ENCODE data around the gene FBXO31. TPM values are rescaled to one million over a fixed set of nuclear protein-coding genes. Genes with fewer than 3 reads are reported as not detected.

FBXO31 gene
- total and polyA plus RNA-seq, 2 donors (not counting 3 experiments of a cell fraction or from before 2014, with no cell fraction given) = 17.1 to 31.8 TPM

GRCh38 chr16:87333581-87334331, 49.8 kb downstream of the FBXO31 start:
- no peak for TF ChIP-seq MYC (IDR thresholded peaks at IDR 0.05; ENCODE audit: low read depth, low read length)
- no peak for TF ChIP-seq JUN (IDR thresholded peaks at IDR 0.05; ENCODE audit: borderline replicate concordance, insufficient read depth, insufficient read length, low read depth)

GRCh38 chr16:87333101-87333500, 50.5 kb downstream of the FBXO31 start:
- FAIRE-seq (no peak), DNase-seq (ENCODE audit: low read depth, low spot score) (no peak)
- POLR2A ChIA-PET = no interaction called here
- no peak for TF ChIP-seq MYC (IDR thresholded peaks at IDR 0.05; ENCODE audit: low read depth, low read length)
- TF ChIP-seq POLR2A (IDR thresholded peaks at IDR 0.05; ENCODE audit: low read depth, low read length) = no peak
- no peak for TF ChIP-seq JUN (IDR thresholded peaks at IDR 0.05; ENCODE audit: borderline replicate concordance, insufficient read depth, insufficient read length, low read depth)
- TF ChIP-seq CTCF (IDR thresholded peaks at IDR 0.05; ENCODE audit: extremely low read depth in 1 of 2, insufficient read depth in 1 of 2, low read depth in 1 of 2, low read length in 2 of 2) = no peak
- no peak for TF ChIP-seq FOS (IDR thresholded peaks at IDR 0.05; ENCODE audit: borderline replicate concordance, insufficient read depth, low read length)
- no peak for TF ChIP-seq EZH2 (IDR thresholded peaks at IDR 0.05; ENCODE audit: borderline replicate concordance, low read depth, low read length, severe bottlenecking)
- TF ChIP-seq GATA2 (IDR thresholded peaks at IDR 0.05; ENCODE audit: insufficient read depth, insufficient read length, low read depth, low read length) = no peak
- TF ChIP-seq MAX (IDR thresholded peaks at IDR 0.05; ENCODE audit: insufficient read depth, insufficient read length) = no peak
- Histone ChIP-seq H3K79me2 (ENCODE audit: control insufficient read depth, insufficient read depth, low read length) (no peaks in the 10 kb centered on the region), H4K20me1 (replicated peaks; ENCODE audit: control insufficient read depth, extremely low read depth, insufficient read depth, low read length) (no peaks in the 10 kb centered on the region), H3K9me1 (replicated peaks; ENCODE audit: control insufficient read depth, extremely low read depth, insufficient read depth, low read length) (no peaks in the 10 kb centered on the region), H3K4me3 (replicated peaks in 1 of 3; ENCODE audit: insufficient read depth in 1 of 3, low read depth in 1 of 3, low read length in 3 of 3) (no peak overlapping the region), H3K27ac (ENCODE audit: insufficient read depth, low read depth, low read length) (no peak overlapping the region), H3K36me3 (ENCODE audit: control insufficient read depth in 2 of 2, extremely low read depth in 1 of 2, insufficient read depth in 2 of 2, low read length in 2 of 2) (peaks cover 4 to 17% of the 10 kb centered on the region in 2 experiments), H2AFZ (ENCODE audit: low read depth, low read length) (no peak overlapping the region), H3K4me2 (ENCODE audit: insufficient read depth, low read length) (no peak overlapping the region), H3K9ac (replicated peaks; ENCODE audit: extremely low read depth, insufficient read depth, low read length) (no peak overlapping the region), H3K4me1 (ENCODE audit: control insufficient read depth, extremely low read depth, insufficient read depth, low read length) (no peaks in the 10 kb centered on the region), H3K9me3 (replicated peaks; ENCODE audit: control insufficient read depth, insufficient read depth, low read length) (no peaks in the 10 kb centered on the region), H3K27me3 (ENCODE audit: control insufficient read depth in 2 of 2, insufficient read depth in 2 of 2, low read length in 2 of 2) (no peaks in the 10 kb centered on the region)
- no TSS peak for BruUV-seq (replicated peaks)
- dilution Hi-C loops (cut with MboI; ENCODE audit: extremely low pct_ligation_motif_present, low sequenced_read_pairs) = no loop called here
- intact Hi-C loops (cut with micrococcal nuclease) = loop anchor here (5.0 kb wide), 1 partner anchor 34 kb away; no protein-coding TSS in a partner anchor
- CTCF ChIA-PET = no interaction called here

More at GRCh38 chr16:87333581-87334331, 49.8 kb downstream of the FBXO31 start:
- Histone ChIP-seq H3K9me1 (replicated peaks; ENCODE audit: control insufficient read depth, extremely low read depth, insufficient read depth, low read length) (no peaks in the 10 kb centered on the region), H3K27me3 (ENCODE audit: control insufficient read depth in 2 of 2, insufficient read depth in 2 of 2, low read length in 2 of 2) (no peaks in the 10 kb centered on the region), H4K20me1 (replicated peaks; ENCODE audit: control insufficient read depth, extremely low read depth, insufficient read depth, low read length) (no peaks in the 10 kb centered on the region), H3K4me2 (ENCODE audit: insufficient read depth, low read length) (no peak overlapping the region), H2AFZ (ENCODE audit: low read depth, low read length) (no peak overlapping the region), H3K9ac (replicated peaks; ENCODE audit: extremely low read depth, insufficient read depth, low read length) (no peak overlapping the region), H3K36me3 (ENCODE audit: control insufficient read depth in 2 of 2, extremely low read depth in 1 of 2, insufficient read depth in 2 of 2, low read length in 2 of 2) (peaks cover 4 to 20% of the 10 kb centered on the region in 2 experiments), H3K4me3 (replicated peaks in 1 of 3; ENCODE audit: insufficient read depth in 1 of 3, low read depth in 1 of 3, low read length in 3 of 3) (no peak overlapping the region), H3K4me1 (ENCODE audit: control insufficient read depth, extremely low read depth, insufficient read depth, low read length) (no peaks in the 10 kb centered on the region), H3K79me2 (ENCODE audit: control insufficient read depth, insufficient read depth, low read length) (no peaks in the 10 kb centered on the region), H3K9me3 (replicated peaks; ENCODE audit: control insufficient read depth, insufficient read depth, low read length) (no peaks in the 10 kb centered on the region), H3K27ac (ENCODE audit: insufficient read depth, low read depth, low read length) (no peak overlapping the region)
- intact Hi-C loops (cut with micrococcal nuclease) (loop anchor here (5.0 kb wide), 1 partner anchor 34 kb away; no protein-coding TSS in a partner anchor), dilution Hi-C loops (cut with MboI; ENCODE audit: extremely low pct_ligation_motif_present, low sequenced_read_pairs) (no loop called here)
- POLR2A ChIA-PET = no interaction called here
- CTCF ChIA-PET = no interaction called here
- no peak for DNase-seq (ENCODE audit: low read depth, low spot score)
- BruUV-seq (replicated peaks) = no TSS peak
- FAIRE-seq = no peak

Measured in endothelial cell of umbilical vein (primary cell).